Spleen (tissue), 7 donors: ENCODE measurements around the gene POLR1C.
"Not testable (repeated sequence)": the region's sequence is repeated elsewhere in the genome, so short reads cannot be mapped to it uniquely, and the experiment has no call there.

Experiments
- POLR2A ChIP-seq, 3 donors: fragments of 450-650 bp; IDR thresholded peaks; one replicate each; pipeline ENCODE4 v1.5.1; 2017; ENCODE audit warnings: antibody characterized with exemption in 3 of 3, mild to moderate bottlenecking in 1 of 3
- POLR2AphosphoS5 ChIP-seq, 3 donors: sonication (generic); formaldehyde crosslinking; IDR thresholded peaks; one replicate each; pipeline ENCODE4 v1.5.1; 2017; ENCODE audit warnings: antibody characterized with exemption in 3 of 3
- TF ChIP-seq, protein P1 (sequence below), 11 experiments: fragments of 200-600 bp in 7 of 11; fragments of 450-650 bp in 4 of 11; sonication (generic) in 4 of 11; IDR thresholded peaks in 8 of 11; conservative IDR thresholded peaks in 3 of 11; 1 replicate in 7 of 11; 2 replicates in 4 of 11; pipeline versions ENCODE4 v1.4.0 to v1.8.0; 2016 to 2021; ENCODE audit warnings: antibody characterized with exemption in 11 of 11, inconsistent platforms in 4 of 11, mild to moderate bottlenecking in 1 of 11
- donor health status: DM: no; HTN: no; CAD: no; lungs with moderate emphysema.
- donor health status: DM: no; HTN: no; CAD: no.
- donor health status: DM: no; HTN: no; CAD: no.

DNA sequence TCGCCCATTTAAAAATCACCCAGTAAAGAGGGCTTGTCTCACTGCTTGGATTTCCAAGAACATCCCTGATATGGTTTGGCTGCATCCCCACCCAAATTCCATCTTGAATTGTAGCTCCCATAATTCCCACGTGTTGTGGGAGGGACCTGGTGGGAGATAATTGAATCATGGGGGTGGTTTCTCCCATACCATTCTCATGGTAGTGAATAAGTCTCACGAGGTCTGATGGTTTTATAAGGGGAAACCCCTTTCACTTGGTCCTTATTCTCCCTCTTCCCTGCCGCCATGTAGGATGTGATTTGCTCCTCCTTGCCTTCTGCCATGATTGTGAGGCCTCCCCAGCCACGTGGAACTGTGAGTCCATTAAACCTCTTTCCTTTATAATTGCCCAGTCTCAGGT is 49.6 kb upstream of the POLR1C start:
- TF ChIP-seq POLR2AphosphoS5, POLR2A (IDR thresholded peaks at IDR 0.05): not testable (repeated sequence)
- TF ChIP-seq, protein P1, sequence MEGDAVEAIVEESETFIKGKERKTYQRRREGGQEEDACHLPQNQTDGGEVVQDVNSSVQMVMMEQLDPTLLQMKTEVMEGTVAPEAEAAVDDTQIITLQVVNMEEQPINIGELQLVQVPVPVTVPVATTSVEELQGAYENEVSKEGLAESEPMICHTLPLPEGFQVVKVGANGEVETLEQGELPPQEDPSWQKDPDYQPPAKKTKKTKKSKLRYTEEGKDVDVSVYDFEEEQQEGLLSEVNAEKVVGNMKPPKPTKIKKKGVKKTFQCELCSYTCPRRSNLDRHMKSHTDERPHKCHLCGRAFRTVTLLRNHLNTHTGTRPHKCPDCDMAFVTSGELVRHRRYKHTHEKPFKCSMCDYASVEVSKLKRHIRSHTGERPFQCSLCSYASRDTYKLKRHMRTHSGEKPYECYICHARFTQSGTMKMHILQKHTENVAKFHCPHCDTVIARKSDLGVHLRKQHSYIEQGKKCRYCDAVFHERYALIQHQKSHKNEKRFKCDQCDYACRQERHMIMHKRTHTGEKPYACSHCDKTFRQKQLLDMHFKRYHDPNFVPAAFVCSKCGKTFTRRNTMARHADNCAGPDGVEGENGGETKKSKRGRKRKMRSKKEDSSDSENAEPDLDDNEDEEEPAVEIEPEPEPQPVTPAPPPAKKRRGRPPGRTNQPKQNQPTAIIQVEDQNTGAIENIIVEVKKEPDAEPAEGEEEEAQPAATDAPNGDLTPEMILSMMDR (IDR thresholded peaks at IDR 0.05 in 8 of 11, conservative IDR thresholded peaks at IDR 0.05 in 3 of 11), result not testable (repeated sequence)
